K562 (cell line): ENCODE measurements around the gene TIMM17B. TPM values are rescaled to one million over a fixed set of nuclear protein-coding genes. Genes with fewer than 3 reads are reported as not detected.

Experiments used
- BRF1 ChIP-seq: IDR thresholded peaks from 3 replicates; pipeline ENCODE4 v1.6.1; 2011; ENCODE audit warnings: borderline replicate concordance, mild to moderate bottlenecking; ENCODE audit not compliant: insufficient read length; ENCODE audit errors: extremely low read depth
- DDX20 ChIP-seq: fragments of 450-650 bp; IDR thresholded peaks from 2 replicates; pipeline ENCODE4 v1.6.1; 2016; ENCODE audit warnings: missing genetic modification characterization, low read depth, mild to moderate bottlenecking, missing compliant biosample characterization, moderate library complexity
- FOXA1 ChIP-seq: fragments of 450-650 bp; IDR thresholded peaks from 2 replicates; pipeline ENCODE4 v1.6.1; 2016; ENCODE audit warnings: mild to moderate bottlenecking, borderline replicate concordance
- FOXJ2 ChIP-seq: fragments of 200-800 bp; sonication (Bioruptor generic); IDR thresholded peaks from 2 replicates; pipeline ENCODE4 v1.6.1; 2016; ENCODE audit warnings: missing genetic modification characterization, missing compliant biosample characterization
- GTF2E2 ChIP-seq: fragments of 200-800 bp; sonication (Bioruptor generic); IDR thresholded peaks from 2 replicates; pipeline ENCODE4 v1.6.1; 2016; ENCODE audit warnings: missing genetic modification characterization, missing compliant biosample characterization
- HDAC1 ChIP-seq, 2 experiments: fragments of 450-650 bp; IDR thresholded peaks; 2 replicates each; pipeline ENCODE4 v1.6.1; 2016 to 2017; ENCODE audit warnings: inconsistent platforms in 1 of 2, mild to moderate bottlenecking in 1 of 2, moderate library complexity in 1 of 2
- KAT7 ChIP-seq: sonication (generic); formaldehyde crosslinking; IDR thresholded peaks from 2 replicates; pipeline ENCODE4 v1.8.0; 2022; ENCODE audit warnings: missing genetic modification reagents, mild to moderate bottlenecking, borderline replicate concordance
- MEF2A ChIP-seq: IDR thresholded peaks from 2 replicates; pipeline ENCODE4 v1.6.1; 2011; ENCODE audit warnings: low read depth, mild to moderate bottlenecking, low read length, moderate library complexity; ENCODE audit not compliant: control insufficient read depth
- NFE2L1 ChIP-seq: fragments of 450-650 bp; IDR thresholded peaks from 2 replicates; pipeline ENCODE4 v1.6.1; 2016; ENCODE audit warnings: missing genetic modification characterization, low read depth, mild to moderate bottlenecking, missing compliant biosample characterization, moderate library complexity, borderline replicate concordance
- POU5F1 ChIP-seq: fragments of 150-350 bp; IDR thresholded peaks from 2 replicates; pipeline ENCODE4 v1.6.1; 2014; ENCODE audit warnings: borderline replicate concordance, low read length, low read depth, mild to moderate bottlenecking; ENCODE audit not compliant: partially characterized antibody
- RBM34 ChIP-seq: fragments of 200-400 bp; formaldehyde crosslinking; IDR thresholded peaks from 2 replicates; pipeline ENCODE4 v1.6.1; 2018; ENCODE audit warnings: low read length, borderline replicate concordance; ENCODE audit not compliant: insufficient read depth
- SNRNP70 ChIP-seq: fragments of 200-400 bp; formaldehyde crosslinking; optimal IDR thresholded peaks from 2 replicates; pipeline ENCODE3; 2017; ENCODE audit warnings: low read depth, low read length
- TARDBP ChIP-seq: fragments of 450-650 bp; IDR thresholded peaks from 2 replicates; pipeline ENCODE4 v1.6.1; 2016
- ZNF165 ChIP-seq: fragments of 250-450 bp; sonication (Bioruptor Pico); IDR thresholded peaks from 2 replicates; pipeline ENCODE4 v1.4.0; 2020; ENCODE audit warnings: borderline replicate concordance
- ZNF584 ChIP-seq: fragments of 200-800 bp; sonication (Bioruptor generic); IDR thresholded peaks from 2 replicates; pipeline ENCODE4 v1.6.1; 2016; ENCODE audit warnings: low read depth, mild to moderate bottlenecking, missing genetic modification characterization, missing compliant biosample characterization
- polyA plus RNA-seq, 8 experiments: library from polyadenylated mRNA; depleted of rRNA in 4 of 8; stranded (reverse) in 5 of 8; unstranded in 3 of 8; fragments of >200 nt; fragmentation: Nextera tagmentation in 2 of 8; fragmentation: Illumina TruSeq in 1 of 8; extraction: Ambion mirVana in 2 of 8; extraction: Trizol in 1 of 8; gene quantifications; 2 replicates each; pipeline versions ENCODE4 v1.2.1 to v1.2.3, GENCODE V29; 2011 to 2014; ENCODE audit warnings: inconsistent platforms in 1 of 8, missing spikeins in 1 of 8
- total RNA-seq, 7 experiments: library from RNA; depleted of rRNA in 6 of 7; stranded (reverse); fragments of >200 nt in 6 of 7; fragmentation: Illumina TruSeq in 2 of 7; extraction: Trizol in 2 of 7; gene quantifications; 2 replicates each; pipeline versions ENCODE4 v1.2.1 to v1.2.3, GENCODE V29; 2011 to 2021; ENCODE audit warnings: low replicate concordance in 1 of 7
- TF ChIP-seq, protein P1 (sequence below): sonication (generic); formaldehyde crosslinking; IDR thresholded peaks from 2 replicates; pipeline ENCODE4 v1.8.0; 2022; ENCODE audit warnings: mild to moderate bottlenecking, missing genetic modification reagents
- TF ChIP-seq, protein P2 (sequence below): fragments of 150-350 bp; conservative IDR thresholded peaks from 2 replicates; pipeline ENCODE4 v1.6.1; 2014; ENCODE audit warnings: low read length
- TF ChIP-seq, protein P3 (sequence below): fragments of 250-450 bp; sonication (Bioruptor Pico); IDR thresholded peaks from 2 replicates; pipeline ENCODE4 v1.4.0; 2020; ENCODE audit warnings: borderline replicate concordance
- TF ChIP-seq, protein P4 (sequence below): fragments of 250-450 bp; sonication (Bioruptor Pico); IDR thresholded peaks from 2 replicates; pipeline ENCODE4 v1.5.0; 2021; ENCODE audit warnings: mild to moderate bottlenecking, moderate library complexity

The TIMM17B gene
- total and polyA plus RNA-seq, 9 of the 15 experiments (the other 6 are each of a cell fraction or from before 2014, with no cell fraction given): 9.9 to 184 (median 115) TPM

DNA sequence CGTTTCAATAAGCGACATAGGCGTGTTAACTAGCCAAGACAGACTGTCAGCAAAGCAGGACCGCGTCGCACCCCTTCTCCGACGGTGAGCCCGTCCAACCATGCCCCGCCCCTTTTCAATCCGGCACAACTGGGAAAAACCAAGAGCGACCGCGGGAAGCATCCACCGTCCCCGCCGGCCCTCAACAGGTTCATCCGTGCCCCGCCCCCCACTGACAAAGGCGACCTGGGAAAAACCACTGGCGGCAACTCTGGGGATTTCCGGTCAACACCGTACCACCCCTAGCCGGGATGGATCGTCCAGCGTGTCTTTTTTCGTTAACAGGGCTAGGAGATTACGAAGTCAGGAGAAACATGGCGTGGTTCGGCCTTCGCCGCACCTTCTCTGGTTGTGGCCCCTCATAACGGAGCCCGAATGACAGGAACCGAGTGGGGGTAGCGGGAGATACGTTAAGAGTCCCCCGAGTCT is 377 bp downstream of the TIMM17B start (continued):
- no peak for TF ChIP-seq BRF1
- no peak for TF ChIP-seq RBM34
- TF ChIP-seq KAT7 (CRISPR knock-in tag): no peak; the same call in 1 of the 2 replicates
- no peak for TF ChIP-seq NFE2L1 (tag)
- TF ChIP-seq ZNF165: no peak
- TF ChIP-seq SNRNP70: no peak
- no peak for TF ChIP-seq FOXA1
- TF ChIP-seq, protein P1, sequence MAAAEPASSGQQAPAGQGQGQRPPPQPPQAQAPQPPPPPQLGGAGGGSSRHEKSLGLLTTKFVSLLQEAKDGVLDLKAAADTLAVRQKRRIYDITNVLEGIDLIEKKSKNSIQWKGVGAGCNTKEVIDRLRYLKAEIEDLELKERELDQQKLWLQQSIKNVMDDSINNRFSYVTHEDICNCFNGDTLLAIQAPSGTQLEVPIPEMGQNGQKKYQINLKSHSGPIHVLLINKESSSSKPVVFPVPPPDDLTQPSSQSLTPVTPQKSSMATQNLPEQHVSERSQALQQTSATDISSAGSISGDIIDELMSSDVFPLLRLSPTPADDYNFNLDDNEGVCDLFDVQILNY (CRISPR knock-in tag): no peak
- no peak for TF ChIP-seq ZNF584 (CRISPR knock-in tag)
- TF ChIP-seq HDAC1 (IDR thresholded peaks at IDR 0.05): peak in 1 of 2 experiments; percentile 59; a peak in 2 of 4 replicates
- TF ChIP-seq POU5F1: no peak
- TF ChIP-seq, protein P2, sequence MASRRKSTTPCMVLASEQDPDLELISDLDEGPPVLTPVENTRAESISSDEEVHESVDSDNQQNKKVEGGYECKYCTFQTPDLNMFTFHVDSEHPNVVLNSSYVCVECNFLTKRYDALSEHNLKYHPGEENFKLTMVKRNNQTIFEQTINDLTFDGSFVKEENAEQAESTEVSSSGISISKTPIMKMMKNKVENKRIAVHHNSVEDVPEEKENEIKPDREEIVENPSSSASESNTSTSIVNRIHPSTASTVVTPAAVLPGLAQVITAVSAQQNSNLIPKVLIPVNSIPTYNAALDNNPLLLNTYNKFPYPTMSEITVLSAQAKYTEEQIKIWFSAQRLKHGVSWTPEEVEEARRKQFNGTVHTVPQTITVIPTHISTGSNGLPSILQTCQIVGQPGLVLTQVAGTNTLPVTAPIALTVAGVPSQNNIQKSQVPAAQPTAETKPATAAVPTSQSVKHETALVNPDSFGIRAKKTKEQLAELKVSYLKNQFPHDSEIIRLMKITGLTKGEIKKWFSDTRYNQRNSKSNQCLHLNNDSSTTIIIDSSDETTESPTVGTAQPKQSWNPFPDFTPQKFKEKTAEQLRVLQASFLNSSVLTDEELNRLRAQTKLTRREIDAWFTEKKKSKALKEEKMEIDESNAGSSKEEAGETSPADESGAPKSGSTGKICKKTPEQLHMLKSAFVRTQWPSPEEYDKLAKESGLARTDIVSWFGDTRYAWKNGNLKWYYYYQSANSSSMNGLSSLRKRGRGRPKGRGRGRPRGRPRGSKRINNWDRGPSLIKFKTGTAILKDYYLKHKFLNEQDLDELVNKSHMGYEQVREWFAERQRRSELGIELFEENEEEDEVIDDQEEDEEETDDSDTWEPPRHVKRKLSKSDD: no peak
- TF ChIP-seq, protein P3, sequence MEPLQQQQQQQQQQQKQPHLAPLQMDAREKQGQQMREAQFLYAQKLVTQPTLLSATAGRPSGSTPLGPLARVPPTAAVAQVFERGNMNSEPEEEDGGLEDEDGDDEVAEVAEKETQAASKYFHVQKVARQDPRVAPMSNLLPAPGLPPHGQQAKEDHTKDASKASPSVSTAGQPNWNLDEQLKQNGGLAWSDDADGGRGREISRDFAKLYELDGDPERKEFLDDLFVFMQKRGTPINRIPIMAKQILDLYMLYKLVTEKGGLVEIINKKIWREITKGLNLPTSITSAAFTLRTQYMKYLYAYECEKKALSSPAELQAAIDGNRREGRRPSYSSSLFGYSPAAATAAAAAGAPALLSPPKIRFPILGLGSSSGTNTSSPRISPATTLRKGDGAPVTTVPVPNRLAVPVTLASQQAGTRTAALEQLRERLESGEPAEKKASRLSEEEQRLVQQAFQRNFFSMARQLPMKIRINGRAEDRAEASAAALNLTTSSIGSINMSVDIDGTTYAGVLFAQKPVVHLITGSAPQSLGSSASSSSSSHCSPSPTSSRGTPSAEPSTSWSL (CRISPR knock-in tag): no peak
- no peak for TF ChIP-seq FOXJ2 (tag)
- TF ChIP-seq, protein P4, sequence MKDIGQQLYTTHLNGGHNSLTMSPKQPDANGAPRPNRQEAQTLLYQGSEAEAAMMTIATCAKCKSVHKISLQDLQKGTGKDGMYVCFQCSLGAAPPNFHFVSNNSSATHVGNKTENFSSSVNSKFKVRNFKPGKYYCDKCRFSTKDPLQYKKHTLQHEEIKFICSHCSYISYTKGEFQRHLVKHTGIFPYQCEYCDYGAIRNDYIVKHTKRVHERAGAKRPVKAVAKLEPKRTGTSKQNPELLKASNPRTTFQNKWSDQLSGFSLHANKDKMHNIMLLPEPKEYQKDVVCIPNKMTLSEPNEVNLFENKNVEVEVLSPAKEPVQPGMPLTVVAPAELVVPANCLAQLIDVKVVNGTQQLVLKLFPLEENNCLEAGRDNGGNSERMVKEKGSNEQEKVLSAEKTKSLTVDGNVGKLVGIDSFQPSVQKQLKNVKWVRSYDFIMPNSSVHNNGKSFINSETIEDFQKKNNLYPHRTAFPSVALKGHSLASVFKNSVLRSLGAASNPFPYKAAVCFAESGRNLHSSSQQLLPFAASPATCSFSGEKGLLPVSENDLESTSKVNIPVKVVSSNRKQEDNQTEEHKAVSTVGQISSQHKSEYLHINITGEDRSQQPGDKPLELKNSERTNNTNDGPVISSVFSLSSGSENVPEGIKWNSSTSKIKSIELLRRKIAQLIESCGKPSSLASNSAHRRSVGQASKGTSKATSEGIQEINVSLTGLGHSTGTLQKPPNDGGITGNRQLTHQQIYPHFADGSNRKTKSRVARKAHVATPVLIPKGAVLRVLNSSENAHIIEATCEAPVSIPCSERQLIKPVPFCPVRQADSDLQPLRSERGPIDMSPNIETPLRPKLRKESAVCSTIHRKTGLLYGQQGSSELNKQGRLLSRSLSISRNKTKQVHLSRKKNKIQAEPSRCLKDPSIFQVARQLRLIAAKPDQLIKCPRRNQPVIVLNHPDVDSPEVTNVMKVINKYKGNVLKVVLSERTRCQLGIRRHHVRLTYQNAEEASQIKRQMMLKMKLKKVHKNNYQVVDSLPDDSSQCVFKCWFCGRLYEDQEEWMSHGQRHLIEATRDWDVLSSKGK (CRISPR knock-in tag): no peak
- no peak for TF ChIP-seq GTF2E2
- TF ChIP-seq MEF2A: no peak
- TF ChIP-seq TARDBP: no peak
- TF ChIP-seq DDX20: no peak
